ENCODE measurements around the gene MAS1L.

GRCh38 chr6:29493261-29493660 lies 5.5 kb upstream of the MAS1L start:
- TF ChIP-seq POLR2A (IDR thresholded peaks at IDR 0.05): no peak
- TF ChIP-seq, protein P1, sequence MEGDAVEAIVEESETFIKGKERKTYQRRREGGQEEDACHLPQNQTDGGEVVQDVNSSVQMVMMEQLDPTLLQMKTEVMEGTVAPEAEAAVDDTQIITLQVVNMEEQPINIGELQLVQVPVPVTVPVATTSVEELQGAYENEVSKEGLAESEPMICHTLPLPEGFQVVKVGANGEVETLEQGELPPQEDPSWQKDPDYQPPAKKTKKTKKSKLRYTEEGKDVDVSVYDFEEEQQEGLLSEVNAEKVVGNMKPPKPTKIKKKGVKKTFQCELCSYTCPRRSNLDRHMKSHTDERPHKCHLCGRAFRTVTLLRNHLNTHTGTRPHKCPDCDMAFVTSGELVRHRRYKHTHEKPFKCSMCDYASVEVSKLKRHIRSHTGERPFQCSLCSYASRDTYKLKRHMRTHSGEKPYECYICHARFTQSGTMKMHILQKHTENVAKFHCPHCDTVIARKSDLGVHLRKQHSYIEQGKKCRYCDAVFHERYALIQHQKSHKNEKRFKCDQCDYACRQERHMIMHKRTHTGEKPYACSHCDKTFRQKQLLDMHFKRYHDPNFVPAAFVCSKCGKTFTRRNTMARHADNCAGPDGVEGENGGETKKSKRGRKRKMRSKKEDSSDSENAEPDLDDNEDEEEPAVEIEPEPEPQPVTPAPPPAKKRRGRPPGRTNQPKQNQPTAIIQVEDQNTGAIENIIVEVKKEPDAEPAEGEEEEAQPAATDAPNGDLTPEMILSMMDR (IDR thresholded peaks at IDR 0.05): no peak
- TF ChIP-seq EP300 (IDR thresholded peaks at IDR 0.05): no peak

Measured in tibial nerve (tissue), 4 donors.